Raji (cell line): ENCODE results near the gene DCDC1.
A peak's percentile ranks its signal among the peaks of the same experiment; 100 is the strongest.

Experiments
- POLR2A ChIP-seq: IDR thresholded peaks from 2 replicates; pipeline ENCODE4 v1.6.1; 2011; ENCODE audit warnings: low read depth, low read length, control low read depth; ENCODE audit not compliant: insufficient read depth

The DCDC1 gene

GRCh38 chr11:31369348-31370329 is at the start of gene DCDC1, which contains the start of gene DNAJC24:
Gene DCDC1, minus strand, starts transcription at chr11:31369739. Its CDS starts 41,459 bp downstream, at chr11:31328280.
Gene DNAJC24, plus strand, starts transcription at chr11:31369860. Its CDS starts 889 bp downstream, at chr11:31370749.
- peak; percentile 86 for TF ChIP-seq POLR2A

- TF ChIP-seq POLR2A = no peak
Observed at GRCh38 chr11:31419138-31419537, 49.6 kb upstream of the DCDC1 start.

GRCh38 chr11:31417816-31418215 is 48.3 kb upstream of the DCDC1 start:
- no peak for TF ChIP-seq POLR2A

DNA sequence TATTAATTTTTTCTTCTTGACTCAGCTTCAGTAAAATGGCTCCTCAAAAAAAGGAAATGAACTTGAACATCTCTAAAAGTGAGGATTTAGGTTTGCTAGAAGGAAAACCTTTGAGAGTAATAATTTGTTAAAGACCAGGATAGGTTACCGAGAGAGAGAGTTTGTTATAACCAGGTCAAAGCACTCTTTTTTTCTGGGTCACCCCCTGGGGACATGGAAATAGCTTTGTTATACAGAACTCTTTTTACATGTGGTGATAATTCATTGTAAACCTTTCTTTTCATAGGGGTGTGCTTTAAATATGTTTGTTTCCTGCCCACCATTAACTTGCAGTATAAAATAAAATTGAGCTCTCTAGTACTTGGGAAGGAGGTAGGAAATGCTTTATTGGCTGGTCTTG is 47.8 kb upstream of the DCDC1 start:
- TF ChIP-seq POLR2A = no peak

- TF ChIP-seq POLR2A = no peak
Observed at GRCh38 chr11:31415435-31415834, 45.9 kb upstream of the DCDC1 start.

DNA sequence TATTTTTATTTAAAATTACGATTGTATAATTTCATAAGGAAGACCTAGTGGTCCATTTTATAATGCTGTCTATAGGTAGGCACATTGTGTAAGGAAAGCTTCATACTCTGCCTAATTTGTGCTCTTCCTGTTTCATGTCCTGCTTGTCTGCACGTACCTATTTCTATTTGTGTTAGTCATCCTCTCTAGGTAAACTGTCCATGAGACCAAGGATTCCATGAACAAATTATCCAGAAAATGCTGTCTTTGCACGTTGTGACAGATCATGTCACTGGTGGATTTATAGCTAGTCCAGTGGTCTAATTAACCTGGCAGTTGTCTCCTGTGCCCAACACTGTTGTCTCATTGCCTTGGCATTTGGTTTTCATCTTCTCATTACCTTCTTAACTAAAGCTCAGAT is 44.8 kb upstream of the DCDC1 start:
- TF ChIP-seq POLR2A = no peak

GRCh38 chr11:31412946-31413345 is 43.4 kb upstream of the DCDC1 start:
- TF ChIP-seq POLR2A = no peak

DNA sequence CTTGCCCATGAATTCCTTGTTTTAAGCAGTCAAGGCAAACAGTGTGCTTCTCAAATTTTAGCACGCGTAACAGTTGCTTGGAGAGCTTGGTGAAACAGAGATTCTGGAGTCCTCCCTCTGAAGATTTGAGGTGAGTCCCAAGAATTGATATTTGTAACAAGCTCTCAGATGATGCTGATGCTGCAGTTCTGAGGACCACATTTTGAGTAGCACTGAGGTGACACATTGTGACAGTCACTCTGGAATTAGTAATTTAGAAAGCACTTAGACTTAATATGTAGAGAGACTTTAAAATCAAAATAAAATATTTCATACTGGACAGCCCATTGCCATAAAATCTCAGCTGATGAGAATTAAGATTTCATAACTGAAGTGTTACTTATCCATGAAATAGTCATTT is 38.7 kb upstream of the DCDC1 start:
- no peak for TF ChIP-seq POLR2A

- no peak for TF ChIP-seq POLR2A
Observed at GRCh38 chr11:31404614-31405013, 35.1 kb upstream of the DCDC1 start.

DNA sequence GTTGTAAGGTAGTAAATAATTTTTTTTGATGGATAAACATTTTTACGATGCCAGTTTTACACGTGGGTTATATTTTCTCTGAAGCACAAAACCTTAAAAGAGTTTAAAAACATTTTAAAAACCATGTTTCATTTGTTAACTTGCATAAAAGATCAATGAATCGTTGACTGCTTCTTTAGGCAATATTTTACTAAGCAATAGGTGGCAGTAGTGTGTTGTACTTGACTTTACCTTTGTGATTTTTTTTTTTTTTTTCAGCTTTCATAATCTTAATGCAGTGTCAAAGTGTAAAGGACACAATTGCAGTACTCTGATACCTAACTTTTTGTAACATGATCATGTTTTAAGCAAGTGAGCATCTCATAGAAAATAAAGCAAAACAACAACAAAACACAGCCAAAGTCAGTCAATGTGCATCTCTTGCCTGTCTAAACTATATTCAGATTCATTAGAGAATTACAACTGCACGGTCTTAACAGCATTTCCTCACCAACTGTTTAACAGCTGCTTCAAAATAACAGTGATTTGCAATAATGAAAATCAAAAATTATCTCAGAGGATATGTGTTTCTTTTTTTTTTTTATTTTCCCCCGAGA is 27.8 kb upstream of the DCDC1 start:
- no peak for TF ChIP-seq POLR2A

DNA sequence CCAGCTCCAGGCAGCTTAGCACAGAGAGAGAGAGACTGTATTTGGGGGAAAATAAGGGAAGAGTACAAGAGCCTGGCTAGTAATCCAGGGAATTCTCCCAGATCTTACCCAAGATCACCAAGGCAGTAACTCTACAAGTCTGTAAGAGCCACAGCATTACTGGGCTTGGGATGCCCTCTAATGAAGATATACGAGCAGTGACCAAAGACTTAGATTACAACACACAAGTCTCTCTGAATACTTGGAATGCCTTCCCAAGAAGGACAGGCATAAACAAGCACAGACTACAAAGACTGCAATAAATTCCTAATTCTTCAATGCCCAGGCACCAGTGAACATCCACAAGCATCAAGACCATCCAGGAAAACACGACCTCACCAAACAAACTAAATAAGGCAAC is 17.8 kb upstream of the DCDC1 start:
- no peak for TF ChIP-seq POLR2A

DNA sequence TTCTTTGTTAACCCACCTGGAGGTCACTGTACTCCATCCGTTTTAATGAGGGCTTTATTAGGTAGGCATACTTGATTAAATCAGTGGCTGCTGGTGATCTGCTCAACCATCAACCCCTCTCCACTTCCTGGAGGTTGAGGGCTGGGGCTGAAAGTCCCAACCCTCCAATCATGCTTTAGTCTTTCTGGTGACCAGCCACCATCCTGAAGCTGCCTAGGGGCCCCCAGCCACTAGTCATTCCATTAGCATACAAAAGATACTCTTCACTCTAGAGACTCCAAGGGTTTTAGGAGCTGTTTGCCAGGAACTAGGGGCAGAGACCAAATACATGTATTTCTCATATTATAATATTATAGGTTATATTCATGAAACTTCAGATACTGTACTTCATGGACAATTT is 13.6 kb upstream of the DCDC1 start:
- no peak for TF ChIP-seq POLR2A

- TF ChIP-seq POLR2A = no peak
Observed at GRCh38 chr11:31375879-31376278, 6.3 kb upstream of the DCDC1 start.

- TF ChIP-seq POLR2A = no peak
Observed at GRCh38 chr11:31366795-31367194, 2.7 kb downstream of the DCDC1 start.

GRCh38 chr11:31361743-31362142 is 7.8 kb downstream of the DCDC1 start:
- TF ChIP-seq POLR2A = no peak

DNA sequence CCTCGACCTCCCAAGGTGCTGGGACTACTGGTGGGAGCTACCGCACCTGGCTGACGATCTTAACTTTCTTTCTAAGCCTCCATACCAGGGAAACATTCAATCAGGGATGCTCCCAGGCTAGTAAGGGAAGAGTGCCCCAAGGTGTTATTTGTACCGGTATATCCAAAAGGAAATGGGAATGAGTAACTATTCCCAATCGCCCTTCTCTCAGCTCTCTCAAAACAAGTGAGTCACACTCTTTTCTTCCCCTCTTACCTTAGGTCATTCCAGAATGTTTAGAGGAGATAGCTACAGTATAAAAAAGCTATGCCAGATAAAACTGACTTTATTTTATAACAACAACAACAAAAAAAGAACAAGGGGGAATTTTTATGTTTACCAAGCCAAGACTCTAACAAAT is 13.7 kb downstream of the DCDC1 start:
- no peak for TF ChIP-seq POLR2A
